GM19035 (cell line): ENCODE results near the gene ZNHIT3.

Source experiments
- ATAC-seq: cut with Tn5 transposase; IDR thresholded peaks from one replicate; pipeline ENCODE4 v1.9.1; 2021; ENCODE audit not compliant: unreplicated experiment

The ZNHIT3 gene

DNA sequence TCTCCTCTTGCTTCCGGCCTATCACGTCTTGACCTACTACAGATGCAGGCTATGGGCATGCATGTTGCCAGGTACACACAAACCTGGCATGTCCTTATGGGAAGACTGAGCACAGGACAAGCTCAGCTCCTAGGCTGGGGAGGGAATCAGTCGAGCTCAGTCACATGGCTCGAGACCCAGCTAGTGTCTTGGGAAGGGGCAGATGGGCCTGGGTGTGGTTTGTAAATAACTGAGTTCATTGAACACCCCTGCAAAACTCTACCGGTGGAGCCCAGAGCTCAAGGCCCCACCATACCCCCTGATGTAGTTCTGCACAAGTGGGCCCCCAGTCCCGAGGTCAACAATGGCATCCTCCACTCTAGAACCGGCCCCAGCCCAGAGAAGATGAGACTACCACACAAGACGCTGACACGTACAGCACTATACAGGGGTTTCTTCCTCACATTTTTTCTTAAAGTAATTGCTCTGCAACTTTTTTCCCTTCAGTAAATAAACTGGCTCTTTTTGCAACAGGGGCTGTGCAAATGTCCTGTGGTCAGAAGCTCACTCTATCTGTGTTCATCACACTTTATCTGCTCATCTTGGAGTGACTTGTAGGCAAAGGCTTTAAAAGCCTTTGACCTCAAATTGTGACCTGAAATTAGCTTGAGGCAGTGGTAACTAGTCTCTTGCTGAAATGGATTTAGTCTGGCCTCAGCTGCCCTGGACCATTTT, 22.9 kb downstream of the ZNHIT3 start:
- no peak for ATAC-seq

DNA sequence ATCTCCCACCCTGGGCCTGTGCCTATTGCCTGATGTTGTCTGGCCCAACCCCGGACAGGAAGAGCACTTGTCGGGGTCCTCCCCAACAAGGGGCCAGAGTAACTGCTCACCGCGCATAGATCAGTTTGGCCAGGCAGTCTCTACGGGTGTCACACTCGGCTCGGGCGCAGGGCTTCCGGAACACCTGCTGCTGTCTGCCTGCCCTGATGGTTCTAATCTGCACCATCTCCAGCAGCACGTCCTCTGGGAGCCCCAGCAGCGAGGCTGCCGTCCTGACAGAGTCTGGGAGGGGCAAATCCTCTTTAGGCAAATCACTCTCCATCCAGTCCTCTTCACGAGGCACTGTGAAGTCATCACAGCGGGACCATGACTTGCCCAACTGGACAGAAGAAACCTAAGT, 24.2 kb downstream of the ZNHIT3 start:
- ATAC-seq, result no peak

DNA sequence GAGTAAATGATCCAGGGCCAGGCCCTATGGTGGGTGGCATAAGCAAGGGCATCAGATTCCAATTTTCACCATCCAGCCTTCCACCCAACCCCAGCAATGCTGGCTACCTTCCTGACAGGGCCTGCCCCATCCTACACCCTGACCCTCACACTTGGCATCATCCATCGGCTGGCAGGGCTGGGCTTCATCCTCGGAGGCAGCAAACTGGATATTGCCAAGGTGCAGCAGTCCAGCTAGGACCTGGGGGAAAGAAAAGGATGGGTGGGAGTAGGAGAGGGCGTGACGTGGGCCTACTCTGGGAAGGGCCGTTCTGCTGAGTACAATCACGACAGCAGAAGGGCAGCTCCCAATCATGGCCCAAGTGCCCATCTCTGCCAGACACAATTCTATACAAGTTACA, 24.7 kb downstream of the ZNHIT3 start:
- ATAC-seq, result no peak

DNA sequence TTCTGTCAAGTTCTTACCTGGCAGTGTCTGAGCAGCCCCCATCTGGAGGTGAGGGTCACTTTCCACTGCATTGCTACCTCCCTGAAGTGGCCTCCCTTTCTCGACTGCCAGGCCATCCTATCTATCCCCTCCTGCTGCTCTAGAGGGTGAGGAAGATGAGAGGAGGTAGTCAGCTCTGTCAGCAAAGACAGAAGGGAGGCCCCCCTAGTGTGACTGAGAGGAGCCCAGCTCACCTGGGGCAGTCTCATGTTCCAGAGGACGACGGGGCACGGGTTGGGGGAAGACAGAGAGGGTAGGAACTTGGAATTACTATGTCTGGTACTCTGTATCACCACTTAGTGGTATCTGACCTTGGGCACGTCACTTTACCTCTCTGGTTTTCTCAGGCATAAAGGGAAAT, 26.2 kb downstream of the ZNHIT3 start:
- no peak for ATAC-seq

DNA sequence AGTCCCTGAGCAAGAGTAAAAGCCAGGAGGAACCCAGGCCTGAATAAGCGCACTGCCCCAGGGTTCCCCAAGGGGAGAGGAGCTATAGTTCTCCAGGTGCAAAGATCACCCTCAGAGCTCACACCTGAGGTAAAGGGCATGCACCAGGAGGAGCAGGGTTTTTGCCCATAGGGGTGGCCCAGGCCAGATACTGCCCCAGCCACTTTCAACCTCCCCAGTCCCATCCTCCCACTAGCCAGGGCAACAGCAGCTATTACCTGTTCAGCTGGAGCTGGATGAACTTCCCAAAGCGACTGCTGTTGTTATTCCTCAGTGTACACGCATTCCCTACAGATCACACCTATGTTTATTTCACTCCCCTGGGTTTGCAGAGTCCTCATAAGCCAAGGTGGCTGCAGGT, 28.4 kb downstream of the ZNHIT3 start:
- ATAC-seq, result no peak

DNA sequence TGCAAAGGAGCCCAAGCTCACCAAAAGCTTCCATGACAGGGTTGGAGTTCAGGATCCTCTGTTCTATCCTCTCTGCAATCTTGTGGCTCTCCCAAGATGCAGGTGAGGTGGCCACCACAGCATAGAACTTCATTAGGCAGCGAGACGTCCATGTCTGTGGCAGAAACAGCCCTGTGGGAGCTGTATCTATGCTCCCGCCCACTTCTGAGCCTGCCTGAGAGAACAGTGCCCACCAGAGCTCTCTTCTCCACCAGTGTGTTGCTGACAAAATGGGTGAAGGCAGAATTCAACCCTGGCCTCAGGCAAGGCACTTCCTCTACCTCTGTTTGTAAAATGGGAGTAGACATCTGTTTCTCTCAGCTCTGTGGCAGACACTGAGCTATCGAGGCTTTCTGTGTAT, 29.4 kb downstream of the ZNHIT3 start:
- no peak for ATAC-seq

DNA sequence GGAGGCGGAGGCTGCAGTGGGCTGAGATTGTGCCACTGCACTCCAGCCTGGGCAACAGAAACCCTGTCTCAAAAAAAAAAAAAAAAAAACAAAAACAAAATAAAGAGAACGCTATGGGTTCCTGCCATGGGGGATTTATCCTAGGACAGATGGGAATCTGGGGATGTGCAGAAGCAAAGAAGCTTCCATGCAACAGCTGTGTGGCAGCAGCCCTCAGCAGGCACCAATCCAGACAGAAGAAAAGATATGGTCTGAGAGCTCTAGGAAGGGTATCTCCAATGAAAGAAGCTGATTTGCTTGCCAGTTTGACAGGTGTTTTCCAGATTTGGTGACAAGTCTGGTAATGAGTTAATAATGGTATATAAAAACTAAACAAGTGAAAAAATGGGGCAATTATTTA, 36.6 kb downstream of the ZNHIT3 start:
- no peak for ATAC-seq

DNA sequence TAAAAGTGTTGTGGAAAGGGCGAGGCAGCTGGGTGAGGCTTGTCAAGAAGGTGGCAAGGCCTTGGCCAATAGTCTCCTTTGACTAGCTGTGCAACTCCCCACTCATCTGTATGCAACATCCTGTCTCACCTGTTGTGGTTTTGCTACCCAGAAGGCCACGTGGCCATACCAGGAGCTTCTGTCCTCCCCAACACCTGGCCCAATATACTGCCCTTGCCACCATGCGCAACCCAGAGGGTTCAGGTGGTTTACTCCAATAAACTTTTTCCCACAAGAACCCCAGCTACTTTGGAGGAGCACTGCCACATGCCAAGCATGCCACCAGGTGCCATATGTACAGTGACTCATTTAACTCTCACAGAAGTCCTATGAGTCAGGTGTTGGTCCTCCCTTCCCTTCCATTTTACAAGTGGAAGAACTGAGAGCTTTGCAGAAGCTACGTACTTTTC, 38.0 kb downstream of the ZNHIT3 start:
- no peak for ATAC-seq

DNA sequence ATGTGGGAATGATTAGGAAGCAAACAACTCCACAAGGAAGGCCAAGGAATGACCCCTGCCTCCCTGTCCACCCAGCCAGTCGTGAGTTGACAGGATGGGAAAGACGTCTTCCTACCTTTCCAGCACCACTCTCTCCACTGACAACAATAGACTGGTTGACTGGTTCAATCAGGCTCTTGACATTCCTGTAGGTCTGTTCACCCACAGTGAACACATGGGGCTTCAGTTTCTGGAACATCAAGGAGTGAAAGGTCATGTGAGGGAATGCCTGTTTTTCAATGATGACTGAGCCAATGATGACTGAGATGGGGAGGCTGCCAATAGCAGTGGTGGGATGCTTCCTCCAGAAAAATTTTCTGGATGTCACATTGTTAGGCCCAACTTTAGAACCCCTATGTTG, 38.6 kb downstream of the ZNHIT3 start:
- no peak for ATAC-seq

DNA sequence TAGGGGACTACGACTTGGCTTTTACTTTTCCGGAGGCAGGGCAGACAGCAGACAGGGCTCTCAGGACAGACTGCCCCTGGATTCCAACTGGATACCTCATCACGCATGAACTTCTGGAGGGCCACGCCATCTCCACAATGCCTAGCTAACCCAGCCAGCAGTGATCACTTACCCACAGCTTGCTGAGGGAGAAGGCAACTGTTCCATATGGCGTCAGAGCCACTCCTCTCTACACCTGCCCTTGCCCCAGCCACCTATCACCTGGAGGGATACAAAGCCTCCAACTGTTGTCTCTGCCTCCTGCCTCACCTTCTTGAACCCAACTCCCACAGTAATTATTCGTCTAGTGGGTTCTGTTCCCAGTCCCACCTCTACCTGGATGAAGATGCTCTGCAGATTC, 39.4 kb downstream of the ZNHIT3 start:
- no peak for ATAC-seq

DNA sequence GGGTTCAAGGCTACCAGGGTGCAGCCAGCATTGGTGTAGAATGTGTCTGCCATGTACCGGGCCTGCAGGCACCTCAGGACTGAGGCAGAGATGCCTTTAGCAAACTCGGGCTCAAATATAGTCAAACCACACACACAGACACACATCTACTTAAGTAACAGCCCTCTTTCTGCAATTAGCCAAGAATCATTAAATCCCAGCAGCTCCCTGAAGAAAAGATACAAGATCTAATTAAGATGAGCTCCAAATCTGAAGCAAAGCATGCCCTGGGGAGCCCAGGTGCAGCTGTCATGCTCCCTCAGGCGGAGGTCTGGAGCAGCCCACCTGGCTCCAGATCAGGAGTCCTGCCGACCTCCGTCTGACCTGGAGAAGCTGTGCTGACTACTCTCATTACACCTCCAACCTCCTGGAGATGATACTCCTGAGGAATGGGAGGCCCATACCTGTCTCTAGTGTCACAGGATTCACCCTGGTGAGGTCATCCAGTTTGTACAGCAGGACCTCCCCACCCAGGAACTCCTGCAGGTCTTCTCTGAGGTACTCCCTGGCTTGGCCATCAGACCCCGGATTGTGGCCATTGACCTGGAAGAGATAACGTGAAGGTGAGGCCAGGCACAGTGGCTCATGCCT, 41.3 kb downstream of the ZNHIT3 start:
- no peak for ATAC-seq

DNA sequence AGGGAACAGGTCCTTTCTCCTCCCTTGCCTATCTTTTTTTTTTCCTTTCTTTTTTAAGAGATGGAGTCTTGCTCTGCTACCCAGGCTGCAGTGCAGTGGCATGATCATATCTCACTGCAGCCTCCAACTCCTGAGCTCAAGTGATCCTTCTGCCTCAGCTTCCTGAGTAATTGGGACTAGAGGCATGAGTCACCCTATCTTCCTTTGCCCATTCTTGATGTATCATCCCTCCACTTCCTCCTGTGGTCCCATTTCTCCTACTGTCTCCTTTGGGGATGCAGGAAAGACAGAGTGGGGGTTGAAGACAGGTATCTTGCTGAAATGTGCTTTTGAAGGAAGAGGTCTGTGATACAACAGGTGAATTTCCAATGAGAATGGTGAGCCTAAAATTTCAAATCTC, 42.6 kb downstream of the ZNHIT3 start:
- no peak for ATAC-seq

DNA sequence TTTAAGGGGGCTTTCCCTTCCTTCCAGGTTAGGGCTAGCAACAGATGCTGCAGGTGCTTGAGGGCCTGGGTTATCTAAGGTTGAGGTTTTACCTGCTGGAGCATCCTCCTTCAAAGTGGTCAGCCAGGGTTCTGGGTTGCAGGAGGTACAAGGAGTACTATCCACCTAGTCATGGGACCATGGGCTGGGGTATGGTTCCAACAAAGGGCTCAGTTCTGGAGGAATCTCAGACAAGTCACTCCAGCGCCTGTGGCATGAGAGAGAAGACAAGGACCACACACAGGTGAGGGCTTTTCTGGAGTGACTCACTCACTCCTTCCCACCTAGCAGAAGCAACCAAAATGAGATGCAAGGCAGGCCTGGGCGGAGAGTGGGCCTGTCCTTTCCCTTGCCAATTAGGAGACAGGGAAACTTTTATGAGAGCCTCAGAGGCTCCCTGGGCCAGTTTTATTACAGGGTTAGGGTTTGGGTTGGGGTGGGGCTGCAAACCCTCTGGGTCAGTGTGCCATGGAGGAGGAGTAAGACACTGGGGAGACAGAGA, 46.0 kb downstream of the ZNHIT3 start:
- ATAC-seq, result no peak

DNA sequence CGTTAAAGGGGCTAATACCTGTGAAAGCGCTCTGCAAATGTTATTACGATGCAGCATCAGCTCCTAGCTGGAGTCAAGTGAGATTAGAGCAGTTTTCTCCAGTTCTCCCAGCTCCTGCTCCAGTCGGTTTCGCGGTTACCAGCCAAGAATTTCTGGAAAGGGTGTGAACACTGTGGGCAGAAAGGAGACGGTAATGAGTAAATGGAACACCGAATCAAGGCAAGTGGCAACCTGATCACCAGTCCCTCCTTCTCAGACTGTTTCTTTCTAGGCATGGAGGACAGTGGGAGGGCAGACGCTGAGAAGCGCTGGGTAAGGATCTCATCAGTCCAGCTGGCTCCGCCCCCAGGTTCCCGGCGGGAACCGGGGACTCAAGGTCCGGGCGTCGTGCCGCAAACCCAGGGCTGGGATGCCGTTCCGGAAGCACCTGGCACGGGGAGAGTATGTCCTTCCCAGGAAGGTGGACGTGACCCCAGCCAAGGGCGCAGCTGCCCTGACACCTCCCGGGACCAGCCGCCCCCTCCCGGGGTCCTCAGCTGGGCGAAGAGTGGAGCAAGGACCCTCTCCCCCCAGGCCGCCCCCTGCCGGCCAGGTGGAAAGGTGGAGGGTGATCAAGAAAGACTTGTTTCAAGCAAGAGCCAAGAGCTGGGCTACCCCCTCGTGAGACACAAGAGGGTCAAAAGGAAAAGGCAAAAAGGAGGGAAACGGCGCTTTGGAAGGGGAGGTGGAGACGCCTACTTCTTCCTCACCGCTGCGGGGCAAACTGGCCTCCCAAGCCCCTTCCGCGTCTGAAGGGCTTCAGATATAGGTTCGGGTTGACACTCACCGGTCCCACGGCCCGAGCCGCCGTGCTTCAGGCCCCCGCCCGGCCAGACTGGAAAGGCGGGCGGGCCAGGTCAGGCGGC, 47.7 kb downstream of the ZNHIT3 start:
- ATAC-seq, result peak; percentile 30

DNA sequence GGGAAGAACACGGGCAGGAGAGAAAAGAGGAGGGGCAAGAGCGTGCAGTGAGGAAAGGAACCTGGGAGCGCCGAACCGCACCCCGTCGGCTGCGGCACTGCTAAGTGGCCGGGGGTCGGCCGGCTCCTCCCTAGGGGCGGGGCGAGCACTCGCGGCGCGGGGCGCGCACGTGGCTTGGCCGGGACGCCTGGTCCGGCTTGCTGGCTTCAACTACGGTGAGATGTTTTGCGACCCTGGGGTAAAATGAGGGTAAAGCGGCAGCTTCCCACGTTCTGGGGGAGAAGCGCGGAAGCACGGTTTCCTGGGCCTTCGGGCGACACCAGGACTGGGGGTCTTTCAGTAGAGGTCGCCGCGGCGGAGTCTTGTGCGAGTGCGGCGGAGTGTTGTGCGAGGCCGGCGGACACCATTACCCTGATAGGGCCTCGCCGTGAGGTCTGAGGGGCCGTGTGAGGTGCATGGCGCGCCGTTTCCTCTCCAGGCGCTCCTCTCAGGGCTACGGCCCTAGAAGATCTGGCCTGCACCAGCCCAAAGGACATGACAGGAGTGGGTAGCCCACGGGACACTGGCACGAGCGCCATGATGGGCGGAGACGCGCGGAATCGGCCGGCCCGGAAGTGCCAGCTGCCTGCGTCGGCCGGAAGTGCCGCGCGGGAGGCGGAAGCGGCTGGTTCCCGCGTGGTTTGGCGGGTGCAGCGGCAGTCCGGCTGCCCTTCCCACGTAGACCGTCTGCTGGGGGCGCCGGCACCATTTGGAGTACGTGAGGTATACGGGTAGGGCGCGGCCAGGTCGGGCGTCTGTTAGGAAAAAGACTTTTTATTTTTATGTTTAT, 48.6 kb downstream of the ZNHIT3 start, which contains the start of the genes MYO19 and PIGW:
MYO19 (minus strand) TSS at position 29 of the 829 bp plus-strand sequence. CDS start 2,330 bp downstream, outside the sequence.
PIGW (plus strand) TSS at position 148 of the 829 bp plus-strand sequence. CDS start 2,115 bp downstream, outside the sequence.
- ATAC-seq, result peak; percentile 69

DNA sequence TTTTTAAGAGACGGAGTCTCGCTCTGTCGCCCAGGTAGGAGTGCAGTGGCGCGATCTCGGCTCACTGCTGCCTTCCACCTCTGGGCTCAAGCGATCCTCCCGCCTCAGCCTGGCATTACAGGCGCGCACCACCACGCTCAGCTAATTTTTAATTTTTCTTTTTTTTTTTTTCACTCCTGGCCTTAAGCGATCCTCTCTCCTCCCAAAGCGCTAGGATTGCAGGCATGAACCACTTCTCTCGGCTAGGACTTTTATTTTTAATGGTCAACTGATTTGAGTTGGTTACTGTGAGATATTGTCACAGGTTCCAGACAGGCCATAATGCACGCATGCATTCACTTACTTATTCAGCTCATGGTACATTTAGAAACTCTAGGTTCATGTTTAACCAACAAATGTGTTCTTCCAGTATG, 49.2 kb downstream of the ZNHIT3 start:
- no peak for ATAC-seq

DNA sequence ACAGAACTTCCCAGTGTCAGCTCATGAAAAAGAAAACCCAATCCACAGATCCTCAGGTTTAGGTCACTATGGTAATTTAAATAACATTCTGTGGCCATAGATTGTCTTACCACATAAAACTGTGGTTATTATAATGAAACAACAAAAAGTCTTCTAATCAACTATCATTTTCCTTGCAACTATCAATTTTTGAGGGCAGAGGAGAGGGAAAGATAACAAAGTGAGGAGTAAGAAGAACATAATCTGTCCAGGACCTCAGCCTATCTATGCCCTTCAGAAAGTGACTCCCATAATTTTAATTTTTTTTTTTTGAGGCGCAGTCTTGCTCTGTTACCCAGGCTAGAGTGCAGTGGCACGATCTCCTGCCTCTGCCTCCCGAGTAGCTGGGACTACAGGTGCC, 54.2 kb downstream of the ZNHIT3 start:
- no peak for ATAC-seq

DNA sequence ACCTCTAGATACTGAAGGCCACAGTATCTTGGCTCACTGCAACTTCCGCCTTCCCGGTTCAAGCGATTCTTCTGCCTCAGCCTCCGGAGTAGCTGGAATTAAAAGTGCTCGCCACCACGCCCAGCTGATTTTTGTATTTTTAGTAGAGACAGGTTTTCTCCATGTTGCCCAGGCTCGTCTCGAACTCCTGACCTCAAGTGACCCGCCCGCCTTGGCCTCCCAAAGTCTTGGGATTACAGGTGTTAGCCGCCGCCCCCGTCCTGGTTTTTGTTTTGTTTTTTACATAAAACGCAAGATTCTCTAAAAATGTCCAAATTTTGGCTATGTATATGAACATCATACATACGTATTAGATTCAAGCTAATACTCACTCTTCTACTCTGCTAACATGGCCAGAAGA, 56.3 kb downstream of the ZNHIT3 start:
- ATAC-seq, result no peak

DNA sequence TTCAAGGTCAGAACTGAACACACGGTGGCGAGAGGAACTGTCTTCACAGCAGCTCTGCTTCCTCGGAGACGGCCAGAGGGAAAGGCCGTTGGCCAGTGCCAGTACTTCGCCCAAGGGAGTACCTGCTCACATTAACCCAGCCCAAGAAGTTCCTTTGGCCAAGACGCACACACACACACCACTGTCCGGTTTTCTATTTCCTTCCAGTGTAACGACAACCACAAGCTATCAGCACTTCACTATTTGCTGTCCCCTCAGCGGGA, 57.5 kb downstream of the ZNHIT3 start:
- peak; percentile 14 for ATAC-seq

DNA sequence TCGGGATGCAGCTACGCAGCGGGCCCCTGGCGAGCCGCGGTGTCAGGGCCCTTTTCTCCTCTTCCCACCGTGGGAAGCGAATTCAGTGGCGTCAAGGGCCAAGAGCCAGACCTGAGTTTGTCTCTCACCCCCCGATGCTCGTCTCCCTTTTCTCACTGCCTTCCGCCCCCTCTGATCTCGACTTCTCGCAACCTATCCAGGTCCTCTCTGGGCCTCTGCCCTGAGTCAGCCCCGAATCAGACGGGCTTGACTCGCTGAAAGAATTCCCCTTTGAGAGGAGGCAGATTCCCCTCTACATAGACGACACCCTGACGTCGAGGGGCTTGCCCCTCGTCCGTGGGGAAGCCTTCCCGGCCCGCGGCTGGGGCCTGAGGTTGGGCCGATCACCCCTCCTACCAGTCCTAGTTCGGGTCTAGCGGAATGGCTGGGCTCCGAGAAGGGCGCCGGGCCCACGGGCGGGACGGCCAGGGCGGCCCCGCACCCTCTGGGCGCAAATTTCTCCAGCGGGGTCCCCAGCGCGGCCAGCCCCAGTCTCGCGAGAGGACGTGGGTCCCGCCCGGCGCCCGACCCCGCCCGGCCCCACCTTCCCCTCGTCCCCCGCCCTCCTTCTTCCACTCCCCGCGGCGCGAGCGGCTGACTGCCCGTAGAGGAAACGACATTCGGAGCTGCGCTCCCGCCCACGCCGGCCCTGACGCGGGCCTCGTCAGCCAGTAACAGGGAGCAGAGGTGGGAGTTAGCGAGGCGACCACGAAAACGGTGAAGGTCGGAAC, 58.0 kb downstream of the ZNHIT3 start, which contains the start of gene GGNBP2:
GGNBP2 (plus strand) TSS at position 613 of the 770 bp plus-strand sequence. CDS start 806 bp downstream, outside the sequence.
- peak; percentile 52 for ATAC-seq
